PFSK-1 (cell line): Measurements from ENCODE around the gene FOCAD.

ENCODE experiments used
- FOXP2 ChIP-seq: optimal IDR thresholded peaks from 2 replicates; pipeline ENCODE3; 2011; ENCODE audit warnings: borderline replicate concordance, control low read depth, inconsistent platforms; ENCODE audit not compliant: insufficient read depth; ENCODE audit errors: extremely low read length, extremely low read depth
- POLR2AphosphoS5 ChIP-seq: IDR thresholded peaks from 2 replicates; pipeline ENCODE4 v1.6.1; 2012; ENCODE audit warnings: low read depth, mild to moderate bottlenecking, control low read depth, low read length, moderate library complexity
- SIN3A ChIP-seq: IDR thresholded peaks from 2 replicates; pipeline ENCODE4 v1.6.1; 2012; ENCODE audit warnings: mild to moderate bottlenecking, low read length, moderate library complexity, borderline replicate concordance; ENCODE audit not compliant: insufficient read depth
- TAF1 ChIP-seq: IDR thresholded peaks from 2 replicates; pipeline ENCODE4 v1.6.1; 2012; ENCODE audit warnings: low read length, control low read depth, borderline replicate concordance; ENCODE audit not compliant: insufficient read depth
- TF ChIP-seq, protein P1 (sequence below), 2 experiments: IDR thresholded peaks; 2 replicates each; pipeline versions ENCODE4 v1.6.1 to v1.8.0; 2011 to 2012; ENCODE audit warnings: low read depth in 2 of 2, low read length in 2 of 2, control low read depth in 1 of 2, inconsistent platforms in 1 of 2, mild to moderate bottlenecking in 1 of 2, moderate library complexity in 1 of 2; ENCODE audit not compliant: insufficient read depth in 1 of 2

The FOCAD gene

DNA sequence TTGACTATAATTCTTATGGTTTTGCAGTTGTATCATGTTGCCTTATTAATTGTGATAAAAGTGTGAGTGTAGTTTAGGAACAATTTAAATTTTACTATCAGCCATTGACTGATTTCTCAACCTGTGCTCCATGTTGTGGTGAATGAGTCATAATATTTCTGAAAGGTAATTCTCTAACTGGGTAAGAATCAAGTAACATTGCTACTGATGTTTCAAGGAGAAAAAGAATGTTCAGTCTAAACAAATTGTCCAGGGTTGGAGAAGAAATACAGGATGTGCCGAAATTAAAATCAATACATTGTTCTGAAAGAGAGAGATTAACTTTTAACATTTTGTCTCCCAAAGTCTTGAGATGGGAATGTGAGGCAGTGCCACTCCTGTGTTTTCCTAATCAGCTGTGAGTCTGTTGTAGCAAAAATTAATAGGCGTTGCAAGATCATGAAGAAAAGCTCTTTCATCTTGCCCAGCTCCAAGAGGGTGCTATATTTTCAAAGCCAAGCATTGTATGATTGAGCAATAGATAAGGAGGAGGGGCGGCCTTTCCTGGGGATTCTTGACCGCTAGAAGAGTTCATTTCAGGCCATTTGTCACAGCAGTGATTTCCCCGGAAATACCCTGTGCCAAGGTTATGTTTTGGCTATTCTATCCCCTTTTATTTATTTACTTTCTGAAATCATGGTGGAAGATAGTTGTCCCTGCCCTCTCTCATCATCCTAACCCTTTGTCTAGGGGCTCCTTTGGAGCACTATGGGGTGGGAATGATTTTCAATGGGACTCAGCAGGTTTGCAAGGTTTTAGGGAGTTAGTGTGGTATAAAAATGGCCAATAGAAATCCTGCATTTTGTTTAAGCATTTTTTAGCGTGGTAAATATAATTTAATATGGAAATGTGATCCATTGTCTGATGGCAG, 151.6 kb downstream of the FOCAD start:
- TF ChIP-seq SIN3A = no peak
- no peak for TF ChIP-seq FOXP2
- TF ChIP-seq POLR2AphosphoS5 = no peak
- no peak for TF ChIP-seq TAF1
- TF ChIP-seq, protein P1, sequence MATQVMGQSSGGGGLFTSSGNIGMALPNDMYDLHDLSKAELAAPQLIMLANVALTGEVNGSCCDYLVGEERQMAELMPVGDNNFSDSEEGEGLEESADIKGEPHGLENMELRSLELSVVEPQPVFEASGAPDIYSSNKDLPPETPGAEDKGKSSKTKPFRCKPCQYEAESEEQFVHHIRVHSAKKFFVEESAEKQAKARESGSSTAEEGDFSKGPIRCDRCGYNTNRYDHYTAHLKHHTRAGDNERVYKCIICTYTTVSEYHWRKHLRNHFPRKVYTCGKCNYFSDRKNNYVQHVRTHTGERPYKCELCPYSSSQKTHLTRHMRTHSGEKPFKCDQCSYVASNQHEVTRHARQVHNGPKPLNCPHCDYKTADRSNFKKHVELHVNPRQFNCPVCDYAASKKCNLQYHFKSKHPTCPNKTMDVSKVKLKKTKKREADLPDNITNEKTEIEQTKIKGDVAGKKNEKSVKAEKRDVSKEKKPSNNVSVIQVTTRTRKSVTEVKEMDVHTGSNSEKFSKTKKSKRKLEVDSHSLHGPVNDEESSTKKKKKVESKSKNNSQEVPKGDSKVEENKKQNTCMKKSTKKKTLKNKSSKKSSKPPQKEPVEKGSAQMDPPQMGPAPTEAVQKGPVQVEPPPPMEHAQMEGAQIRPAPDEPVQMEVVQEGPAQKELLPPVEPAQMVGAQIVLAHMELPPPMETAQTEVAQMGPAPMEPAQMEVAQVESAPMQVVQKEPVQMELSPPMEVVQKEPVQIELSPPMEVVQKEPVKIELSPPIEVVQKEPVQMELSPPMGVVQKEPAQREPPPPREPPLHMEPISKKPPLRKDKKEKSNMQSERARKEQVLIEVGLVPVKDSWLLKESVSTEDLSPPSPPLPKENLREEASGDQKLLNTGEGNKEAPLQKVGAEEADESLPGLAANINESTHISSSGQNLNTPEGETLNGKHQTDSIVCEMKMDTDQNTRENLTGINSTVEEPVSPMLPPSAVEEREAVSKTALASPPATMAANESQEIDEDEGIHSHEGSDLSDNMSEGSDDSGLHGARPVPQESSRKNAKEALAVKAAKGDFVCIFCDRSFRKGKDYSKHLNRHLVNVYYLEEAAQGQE (IDR thresholded peaks at IDR 0.05; ENCODE audit: insufficient read depth in 1 of 2, low read depth in 2 of 2, low read length in 2 of 2) = no peak

DNA sequence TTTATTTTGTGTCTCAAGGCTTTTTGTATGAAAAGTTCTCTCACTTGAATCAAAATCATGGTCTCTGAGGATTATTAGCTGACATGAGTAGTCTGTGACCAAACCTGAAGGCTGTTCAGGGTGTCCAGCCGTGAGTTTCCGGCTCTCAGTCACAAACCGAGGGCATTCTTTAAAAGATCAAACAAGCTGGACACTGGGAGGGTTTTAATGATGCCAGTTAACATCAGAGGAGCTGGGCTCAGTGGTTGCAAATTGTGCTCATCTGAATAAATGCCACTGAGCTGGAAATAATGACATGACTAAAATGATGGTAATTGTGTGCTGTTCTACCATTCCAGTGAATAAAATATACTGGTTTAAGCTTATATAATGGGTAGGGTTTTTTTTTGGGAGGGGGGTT, 153.1 kb downstream of the FOCAD start:
- TF ChIP-seq SIN3A = no peak
- TF ChIP-seq POLR2AphosphoS5 = no peak
- TF ChIP-seq, protein P1 (IDR thresholded peaks at IDR 0.05; ENCODE audit: insufficient read depth in 1 of 2, low read depth in 2 of 2, low read length in 2 of 2) = no peak
- TF ChIP-seq TAF1 = no peak
- TF ChIP-seq FOXP2 = no peak

DNA sequence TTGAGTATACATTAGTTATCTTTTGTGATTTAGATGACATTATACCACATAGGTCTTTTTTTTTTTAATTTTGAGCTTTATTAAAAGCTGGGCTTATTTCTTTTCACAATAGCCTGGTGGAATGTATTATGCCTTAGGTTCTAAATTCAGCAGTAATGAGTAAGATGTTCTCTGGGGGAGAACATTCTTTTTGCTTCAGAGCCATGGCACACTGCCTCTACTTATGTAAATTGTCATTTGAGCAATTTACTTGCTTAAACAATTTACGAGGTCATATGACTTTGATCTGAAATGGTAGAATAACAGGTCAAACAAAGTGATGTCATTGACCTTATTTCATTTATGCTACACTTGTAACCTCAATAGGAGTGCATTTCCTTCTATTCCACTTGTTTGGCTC, 154.2 kb downstream of the FOCAD start:
- TF ChIP-seq, protein P1 (IDR thresholded peaks at IDR 0.05; ENCODE audit: insufficient read depth in 1 of 2, low read depth in 2 of 2, low read length in 2 of 2) = no peak
- TF ChIP-seq TAF1 (no peak), FOXP2 (no peak), POLR2AphosphoS5 (no peak)

DNA sequence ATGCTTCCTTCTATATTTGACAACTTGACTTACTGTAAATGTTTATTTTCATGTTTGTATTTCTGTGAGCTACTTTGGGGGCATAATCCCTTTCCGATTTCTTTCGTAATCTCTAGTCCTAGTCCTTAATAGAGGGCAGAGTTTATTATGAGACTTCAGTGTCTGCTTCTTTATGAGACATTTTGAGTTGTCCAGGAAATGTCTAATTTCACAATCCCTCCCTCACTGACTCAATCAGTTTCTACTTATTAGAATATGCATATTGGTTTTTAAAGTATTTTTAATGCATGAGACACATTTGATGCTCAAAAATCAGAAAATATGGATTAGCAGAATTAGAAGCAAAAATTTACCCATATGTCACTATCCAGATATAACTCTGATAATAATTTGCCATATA, 160.9 kb downstream of the FOCAD start:
- TF ChIP-seq TAF1 = no peak
- no peak for TF ChIP-seq SIN3A
- no peak for TF ChIP-seq POLR2AphosphoS5
- TF ChIP-seq FOXP2 = no peak
- TF ChIP-seq, protein P1 (IDR thresholded peaks at IDR 0.05; ENCODE audit: insufficient read depth in 1 of 2, low read depth in 2 of 2, low read length in 2 of 2) = no peak
